NB4 (cell line): ENCODE results near the gene TCEAL5.

Experiments used
- DNase-seq: peaks from one replicate; pipeline ENCODE4 v3.0.0; 2010; ENCODE audit warnings: low read depth
- H3K4me3 ChIP-seq: one replicate; pipeline ENCODE4 v1.5.1; 2011; ENCODE audit warnings: mild to moderate bottlenecking, low read depth, low read length, moderate library complexity
- CTCF ChIP-seq: IDR thresholded peaks from one replicate; pipeline ENCODE4 v1.5.1; 2012; ENCODE audit warnings: low read depth, low read length
- MAX ChIP-seq: IDR thresholded peaks from 2 replicates; pipeline ENCODE4 v1.6.1; 2011; ENCODE audit warnings: low read depth, low read length
- MYC ChIP-seq: IDR thresholded peaks from 2 replicates; pipeline ENCODE4 v1.6.1; 2011; ENCODE audit warnings: low read depth, low read length
- POLR2A ChIP-seq: IDR thresholded peaks from 2 replicates; pipeline ENCODE4 v1.6.1; 2011; ENCODE audit warnings: mild to moderate bottlenecking; ENCODE audit not compliant: insufficient read length; ENCODE audit errors: extremely low read depth

The TCEAL5 gene

GRCh38 chrX:103254921-103255493 lies 21.5 kb downstream of the TCEAL5 start, which contains the start of gene TCEAL8:
TSS of gene TCEAL8 (minus strand) at chrX:103255155. CDS start at chrX:103253979, 1,176 bp downstream.
- H3K4me3 ChIP-seq, result peak within 1 kb of the TSS; percentile 76
- DNase-seq, result peak; percentile 73
- TF ChIP-seq POLR2A, result no peak
- TF ChIP-seq CTCF, result no peak
- no peak for TF ChIP-seq MYC
- no peak for TF ChIP-seq MAX

GRCh38 chrX:103254171-103254824 lies 22.3 kb downstream of the TCEAL5 start:
- peak; percentile 24 for DNase-seq
- H3K4me3 ChIP-seq, result peak overlapping the region; percentile 76
- TF ChIP-seq MAX (no peak), CTCF (no peak), MYC (no peak), POLR2A (no peak)

GRCh38 chrX:103253608-103254007 lies 22.9 kb downstream of the TCEAL5 start:
- no peak for TF ChIP-seq POLR2A
- no peak overlapping the region for H3K4me3 ChIP-seq

GRCh38 chrX:103250977-103251376 lies 25.6 kb downstream of the TCEAL5 start:
- no peak overlapping the region for H3K4me3 ChIP-seq

More at GRCh38 chrX:103253608-103254007, 22.9 kb downstream of the TCEAL5 start:
- DNase-seq, result no peak

GRCh38 chrX:103249805-103250204 lies 26.7 kb downstream of the TCEAL5 start:
- DNase-seq, result no peak

More at GRCh38 chrX:103250977-103251376, 25.6 kb downstream of the TCEAL5 start:
- no peak for DNase-seq
- TF ChIP-seq MAX (no peak), POLR2A (no peak), MYC (no peak), CTCF (no peak)

More at GRCh38 chrX:103249805-103250204, 26.7 kb downstream of the TCEAL5 start:
- no peak overlapping the region for H3K4me3 ChIP-seq
- TF ChIP-seq MYC (no peak), CTCF (no peak), MAX (no peak), POLR2A (no peak)
